GM06990 (cell line): ENCODE results near the gene HINFP.

Source experiments
- DNase-seq: peaks from one replicate; pipeline ENCODE4 v3.0.0-alpha.2; 2011; ENCODE audit not compliant: insufficient read length; ENCODE audit errors: extremely low read depth
- H3K27me3 ChIP-seq: replicated peaks from 2 replicates; pipeline ENCODE4 v1.6.0; 2011; ENCODE audit warnings: low read length; ENCODE audit not compliant: control insufficient read depth, insufficient read depth
- H3K36me3 ChIP-seq: 2 replicates; pipeline ENCODE4 v1.5.1; 2011; ENCODE audit warnings: low read length; ENCODE audit not compliant: control insufficient read depth, insufficient read depth
- H3K4me3 ChIP-seq: replicated peaks from 2 replicates; pipeline ENCODE4 v1.5.1; 2011; ENCODE audit warnings: low read depth, mild to moderate bottlenecking, control low read depth, low read length
- TF ChIP-seq, protein P1 (sequence below): IDR thresholded peaks from 2 replicates; pipeline ENCODE4 v1.5.1; 2011; ENCODE audit warnings: low read length, control low read depth, mild to moderate bottlenecking, inconsistent platforms; ENCODE audit not compliant: insufficient read depth, poor library complexity, severe bottlenecking

HINFP gene

GRCh38 chr11:119114351-119114750, 7.0 kb upstream of the HINFP start:
- no peak for DNase-seq
- TF ChIP-seq, protein P1, sequence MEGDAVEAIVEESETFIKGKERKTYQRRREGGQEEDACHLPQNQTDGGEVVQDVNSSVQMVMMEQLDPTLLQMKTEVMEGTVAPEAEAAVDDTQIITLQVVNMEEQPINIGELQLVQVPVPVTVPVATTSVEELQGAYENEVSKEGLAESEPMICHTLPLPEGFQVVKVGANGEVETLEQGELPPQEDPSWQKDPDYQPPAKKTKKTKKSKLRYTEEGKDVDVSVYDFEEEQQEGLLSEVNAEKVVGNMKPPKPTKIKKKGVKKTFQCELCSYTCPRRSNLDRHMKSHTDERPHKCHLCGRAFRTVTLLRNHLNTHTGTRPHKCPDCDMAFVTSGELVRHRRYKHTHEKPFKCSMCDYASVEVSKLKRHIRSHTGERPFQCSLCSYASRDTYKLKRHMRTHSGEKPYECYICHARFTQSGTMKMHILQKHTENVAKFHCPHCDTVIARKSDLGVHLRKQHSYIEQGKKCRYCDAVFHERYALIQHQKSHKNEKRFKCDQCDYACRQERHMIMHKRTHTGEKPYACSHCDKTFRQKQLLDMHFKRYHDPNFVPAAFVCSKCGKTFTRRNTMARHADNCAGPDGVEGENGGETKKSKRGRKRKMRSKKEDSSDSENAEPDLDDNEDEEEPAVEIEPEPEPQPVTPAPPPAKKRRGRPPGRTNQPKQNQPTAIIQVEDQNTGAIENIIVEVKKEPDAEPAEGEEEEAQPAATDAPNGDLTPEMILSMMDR, result no peak
- H3K36me3 ChIP-seq, result peaks cover 35% of the 10 kb centered on the region
- H3K27me3 ChIP-seq, result no peaks in the 10 kb centered on the region
- no peak overlapping the region for H3K4me3 ChIP-seq

- Histone ChIP-seq H3K4me3 (no peak overlapping the region), H3K27me3 (no peaks in the 10 kb centered on the region), H3K36me3 (peaks cover 35% of the 10 kb centered on the region)
- no peak for DNase-seq
- TF ChIP-seq, protein P1, result no peak
Measured at GRCh38 chr11:119115484-119116234, 5.7 kb upstream of the HINFP start.

DNA sequence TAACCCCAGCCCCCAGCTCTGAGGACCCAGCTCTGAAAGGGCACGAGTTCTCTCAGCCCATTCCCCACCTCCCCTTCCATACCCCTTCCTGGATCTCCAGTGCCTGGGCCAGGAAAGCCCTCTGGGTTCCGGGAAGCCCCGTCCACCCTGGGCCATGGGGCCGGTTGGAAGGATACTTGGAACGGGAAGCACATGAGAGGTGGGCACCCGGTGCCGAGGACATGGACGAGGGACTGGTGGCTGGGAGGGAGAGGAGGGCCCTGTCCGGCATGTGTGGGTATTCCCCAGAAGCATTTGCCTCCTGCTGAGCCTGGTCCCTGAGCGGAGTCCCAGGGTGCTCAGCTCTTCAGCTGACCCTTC, 5.2 kb upstream of the HINFP start:
- H3K27me3 ChIP-seq, result no peaks in the 10 kb centered on the region
- H3K36me3 ChIP-seq, result peaks cover 30% of the 10 kb centered on the region
- DNase-seq, result no peak
- no peak overlapping the region for H3K4me3 ChIP-seq
- TF ChIP-seq, protein P1, result no peak

DNA sequence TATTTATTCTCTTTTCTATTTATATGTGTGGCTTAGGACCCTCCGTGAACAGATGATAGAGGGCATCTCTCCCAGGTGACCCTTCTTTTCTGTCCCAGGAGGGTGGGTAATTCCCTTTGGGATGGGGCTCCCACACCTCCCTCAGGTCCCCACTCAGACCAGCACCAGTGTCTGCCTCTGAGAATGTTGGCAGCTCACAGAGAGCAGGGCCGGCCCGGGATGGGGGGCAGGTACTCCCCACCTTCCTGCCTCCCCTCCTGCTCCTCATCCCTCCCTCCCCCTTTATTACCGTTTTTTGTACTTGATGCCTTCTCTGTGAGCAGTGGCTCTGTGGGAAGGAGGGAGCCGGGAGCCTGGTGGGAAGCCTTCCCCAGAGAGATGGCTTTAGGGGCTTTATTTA, 4.8 kb upstream of the HINFP start:
- TF ChIP-seq, protein P1, result no peak

DNA sequence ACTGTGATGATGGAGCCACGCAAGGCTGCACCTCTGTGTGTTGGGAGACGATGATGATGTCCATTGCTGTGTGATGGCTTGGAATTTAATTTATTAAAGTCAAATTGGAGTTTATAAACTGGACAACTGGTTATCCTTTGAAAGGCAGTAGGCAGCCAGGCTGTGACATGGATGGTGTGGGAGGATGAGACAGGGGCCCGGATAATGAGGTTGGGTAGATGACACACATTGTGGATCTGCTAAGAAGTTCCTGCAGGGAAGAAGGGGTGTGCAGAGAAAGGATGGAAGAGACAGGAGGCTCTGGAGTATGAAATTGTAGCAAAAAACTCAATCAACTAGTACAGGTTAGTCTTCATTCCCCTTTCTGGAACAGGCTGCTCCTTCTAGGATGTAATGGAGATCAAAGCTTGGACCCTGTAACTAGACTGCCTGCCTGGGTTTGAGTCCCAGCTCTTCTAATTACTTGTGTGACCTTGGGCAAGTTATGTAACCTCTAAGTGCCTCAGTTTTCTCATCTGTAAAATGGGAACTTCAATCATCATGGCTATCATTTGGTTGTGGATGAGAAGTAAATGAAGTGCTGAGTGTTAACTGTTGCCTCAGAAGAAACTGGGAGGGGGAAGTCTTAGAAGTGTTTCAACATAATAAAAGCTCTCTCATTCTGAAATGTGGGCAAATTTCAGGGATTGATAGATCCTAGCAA, 4.2 kb upstream of the HINFP start:
- Histone ChIP-seq H3K36me3 (peaks cover 23% of the 10 kb centered on the region), H3K4me3 (no peak overlapping the region), H3K27me3 (no peaks in the 10 kb centered on the region)
- DNase-seq, result no peak
- TF ChIP-seq, protein P1, result no peak

More for the DNA sequence above, 4.8 kb upstream of the HINFP start:
- H3K4me3 ChIP-seq, result no peak overlapping the region
- H3K36me3 ChIP-seq, result peaks cover 27% of the 10 kb centered on the region
- no peak for DNase-seq
- no peaks in the 10 kb centered on the region for H3K27me3 ChIP-seq
